ENCODE measurements around the gene COX10. TPM values are rescaled to one million over a fixed set of nuclear protein-coding genes. Genes with fewer than 3 reads are reported as not detected.

The COX10 gene
- total RNA-seq, 1 donor from 2014 or later, result 24.5 TPM

- Mint-ChIP-seq H3K27me3 (no peaks in the 10 kb centered on the region), H3K4me3 (no peak overlapping the region), H3K4me1 (ENCODE audit: unreplicated experiment) (peaks cover 16% of the 10 kb centered on the region), H3K27ac (no peak overlapping the region), H3K36me3 (peaks cover 8% of the 10 kb centered on the region), H3K9me3 (no peaks in the 10 kb centered on the region)
- TF ChIP-seq, protein P1, sequence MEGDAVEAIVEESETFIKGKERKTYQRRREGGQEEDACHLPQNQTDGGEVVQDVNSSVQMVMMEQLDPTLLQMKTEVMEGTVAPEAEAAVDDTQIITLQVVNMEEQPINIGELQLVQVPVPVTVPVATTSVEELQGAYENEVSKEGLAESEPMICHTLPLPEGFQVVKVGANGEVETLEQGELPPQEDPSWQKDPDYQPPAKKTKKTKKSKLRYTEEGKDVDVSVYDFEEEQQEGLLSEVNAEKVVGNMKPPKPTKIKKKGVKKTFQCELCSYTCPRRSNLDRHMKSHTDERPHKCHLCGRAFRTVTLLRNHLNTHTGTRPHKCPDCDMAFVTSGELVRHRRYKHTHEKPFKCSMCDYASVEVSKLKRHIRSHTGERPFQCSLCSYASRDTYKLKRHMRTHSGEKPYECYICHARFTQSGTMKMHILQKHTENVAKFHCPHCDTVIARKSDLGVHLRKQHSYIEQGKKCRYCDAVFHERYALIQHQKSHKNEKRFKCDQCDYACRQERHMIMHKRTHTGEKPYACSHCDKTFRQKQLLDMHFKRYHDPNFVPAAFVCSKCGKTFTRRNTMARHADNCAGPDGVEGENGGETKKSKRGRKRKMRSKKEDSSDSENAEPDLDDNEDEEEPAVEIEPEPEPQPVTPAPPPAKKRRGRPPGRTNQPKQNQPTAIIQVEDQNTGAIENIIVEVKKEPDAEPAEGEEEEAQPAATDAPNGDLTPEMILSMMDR (conservative IDR thresholded peaks at IDR 0.05), result no peak
- no peak for DNase-seq (ENCODE audit: extremely low spot score, unreplicated experiment)
Observed at GRCh38 chr17:14072881-14073280, 3.6 kb downstream of the COX10 start.

GRCh38 chr17:14078027-14078426 is 8.7 kb downstream of the COX10 start:
- Mint-ChIP-seq H3K27ac (no peak overlapping the region), H3K4me3 (no peak overlapping the region), H3K4me1 (ENCODE audit: unreplicated experiment) (peaks cover 3% of the 10 kb centered on the region), H3K36me3 (peaks cover 25% of the 10 kb centered on the region), H3K9me3 (no peaks in the 10 kb centered on the region), H3K27me3 (no peaks in the 10 kb centered on the region)
- DNase-seq (ENCODE audit: extremely low spot score, unreplicated experiment), result no peak
- TF ChIP-seq, protein P1 (conservative IDR thresholded peaks at IDR 0.05), result no peak

- Mint-ChIP-seq H3K9me3 (no peaks in the 10 kb centered on the region), H3K4me1 (ENCODE audit: unreplicated experiment) (peaks cover 3% of the 10 kb centered on the region), H3K36me3 (peaks cover 22% of the 10 kb centered on the region), H3K27me3 (no peaks in the 10 kb centered on the region), H3K4me3 (no peak overlapping the region), H3K27ac (no peak overlapping the region)
- DNase-seq (ENCODE audit: extremely low spot score, unreplicated experiment), result no peak
- TF ChIP-seq, protein P1 (conservative IDR thresholded peaks at IDR 0.05), result no peak
Observed at GRCh38 chr17:14080847-14081251, 11.5 kb downstream of the COX10 start.

GRCh38 chr17:14082848-14083247 is 13.5 kb downstream of the COX10 start:
- Mint-ChIP-seq H3K27me3 (no peaks in the 10 kb centered on the region), H3K4me3 (no peak overlapping the region), H3K9me3 (no peaks in the 10 kb centered on the region), H3K36me3 (peaks cover 22% of the 10 kb centered on the region), H3K27ac (no peak overlapping the region), H3K4me1 (ENCODE audit: unreplicated experiment) (peaks cover 3% of the 10 kb centered on the region)
- no peak for DNase-seq (ENCODE audit: extremely low spot score, unreplicated experiment)
- TF ChIP-seq, protein P1 (conservative IDR thresholded peaks at IDR 0.05), result no peak

DNA sequence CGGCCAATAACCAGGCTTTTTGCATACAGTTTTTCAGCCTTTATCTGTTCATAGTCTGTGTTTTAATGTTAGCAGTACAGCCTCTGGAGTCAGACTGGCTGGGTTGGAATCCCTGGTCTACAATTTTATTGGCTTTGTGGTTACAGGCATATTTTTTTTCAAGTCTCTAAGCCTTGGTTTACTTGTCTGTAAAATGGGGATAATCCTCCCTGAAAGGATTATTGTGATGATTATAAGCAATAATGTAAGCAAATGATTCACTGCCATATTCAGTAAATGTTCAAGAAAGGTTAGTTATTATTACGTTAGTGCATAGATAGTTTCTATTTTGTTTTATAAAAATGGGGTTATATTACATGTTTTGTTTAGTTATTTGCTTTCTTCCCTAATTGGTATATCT is 15.7 kb downstream of the COX10 start:
- no peaks in the 10 kb centered on the region for H3K27me3 Mint-ChIP-seq

More for the DNA sequence above, 15.7 kb downstream of the COX10 start:
- H3K36me3 Mint-ChIP-seq, result peaks cover 15% of the 10 kb centered on the region
- TF ChIP-seq, protein P1 (conservative IDR thresholded peaks at IDR 0.05), result no peak
- peaks cover 3% of the 10 kb centered on the region for H3K4me1 Mint-ChIP-seq (ENCODE audit: unreplicated experiment)
- H3K9me3 Mint-ChIP-seq, result no peaks in the 10 kb centered on the region
- H3K27ac Mint-ChIP-seq, result no peak overlapping the region
- no peak for DNase-seq (ENCODE audit: extremely low spot score, unreplicated experiment)
- no peak overlapping the region for H3K4me3 Mint-ChIP-seq

Data from type B pancreatic cell (in vitro differentiated cells).